GM19238 (cell line): Measurements from ENCODE around the gene CD70.
"Not testable (repeated sequence)": the region's sequence is repeated elsewhere in the genome, so short reads cannot be mapped to it uniquely, and the experiment has no call there.

Source experiments
- DNase-seq: peaks from one replicate; pipeline ENCODE4 v3.0.0; 2011; ENCODE audit warnings: low spot score; ENCODE audit not compliant: insufficient read length

The CD70 gene, protein sequence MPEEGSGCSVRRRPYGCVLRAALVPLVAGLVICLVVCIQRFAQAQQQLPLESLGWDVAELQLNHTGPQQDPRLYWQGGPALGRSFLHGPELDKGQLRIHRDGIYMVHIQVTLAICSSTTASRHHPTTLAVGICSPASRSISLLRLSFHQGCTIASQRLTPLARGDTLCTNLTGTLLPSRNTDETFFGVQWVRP

DNA sequence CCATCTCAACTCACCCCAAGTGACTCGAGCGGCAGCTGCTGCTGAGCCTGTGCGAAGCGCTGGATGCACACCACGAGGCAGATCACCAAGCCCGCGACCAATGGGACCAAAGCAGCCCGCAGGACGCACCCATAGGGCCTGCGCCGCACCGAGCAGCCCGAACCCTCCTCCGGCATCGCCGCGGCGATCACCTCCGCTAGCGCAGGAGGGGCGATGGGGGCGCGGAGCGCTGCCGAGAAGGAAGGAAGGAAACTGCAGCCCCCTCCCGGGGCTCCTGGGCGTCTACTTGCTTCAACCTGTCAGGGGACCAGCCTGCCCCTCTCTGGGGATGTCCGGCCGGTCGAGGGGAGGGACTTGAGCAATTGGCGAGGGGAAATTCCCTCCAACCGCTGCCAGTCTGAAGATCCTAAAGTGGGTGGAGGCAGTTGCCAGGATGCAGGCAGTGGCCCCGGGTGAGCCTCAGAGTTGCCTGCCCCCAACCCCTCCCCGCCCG, at the start of gene CD70:
CD70 (minus strand) TSS at position 324 of the 493 bp plus-strand sequence; CDS start at position 176, 148 bp downstream.
- DNase-seq: peak; percentile 55

DNA sequence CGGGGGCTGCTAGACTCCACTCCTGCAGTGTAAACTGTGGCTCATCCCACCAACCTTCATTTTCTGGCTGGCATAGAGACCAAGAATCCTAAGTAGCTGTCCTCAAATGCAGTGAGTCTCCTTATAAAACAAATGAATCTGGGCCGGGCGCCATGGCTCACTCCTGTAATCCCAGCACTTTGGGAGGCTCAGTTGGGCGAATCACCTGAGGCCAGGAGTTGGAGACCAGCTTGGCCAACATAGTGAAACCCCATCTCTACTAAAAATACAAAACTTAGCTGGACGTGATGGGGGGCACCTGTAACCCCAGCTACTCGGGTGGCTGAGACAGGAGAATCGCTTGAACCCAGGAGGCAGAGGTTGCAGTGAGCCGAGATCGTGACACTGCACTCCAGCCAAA, 49.4 kb upstream of the CD70 start:
- DNase-seq: not testable (repeated sequence)

DNA sequence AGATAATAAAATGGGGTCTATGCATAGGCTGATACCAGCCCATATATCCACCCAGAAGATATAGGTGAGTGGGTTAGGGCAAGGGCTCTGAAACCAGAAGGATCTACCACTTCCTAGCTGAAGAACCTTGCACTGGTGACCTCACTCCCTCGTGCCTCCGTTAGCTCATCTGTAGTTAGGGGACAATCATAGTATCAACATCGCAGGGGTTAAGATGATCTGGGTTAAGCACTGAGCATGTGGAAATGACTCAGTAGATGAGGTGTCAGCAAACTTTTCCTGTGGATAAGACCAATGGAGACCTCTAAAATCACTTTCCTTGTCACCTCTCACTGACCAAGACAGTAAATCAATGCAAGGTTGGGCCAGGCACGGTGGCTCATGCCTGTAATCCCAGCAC, 48.5 kb upstream of the CD70 start:
- DNase-seq: no peak

DNA sequence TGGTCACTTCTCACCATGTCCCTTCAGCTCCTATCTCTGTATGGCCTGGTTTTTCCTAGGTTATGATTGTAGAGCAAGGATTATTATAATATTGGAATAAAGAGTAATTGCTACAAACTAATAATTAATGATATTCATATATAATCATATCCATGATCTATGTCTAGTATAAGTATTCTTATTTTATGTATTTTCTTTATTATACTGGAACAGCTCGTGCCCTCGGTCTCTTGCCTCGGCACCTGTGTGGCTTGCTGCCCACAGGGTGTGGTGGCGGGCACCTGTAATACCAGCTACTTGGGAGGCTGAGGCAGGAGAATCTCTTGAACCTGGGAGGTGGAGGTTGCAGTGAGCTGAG, 42.5 kb upstream of the CD70 start:
- DNase-seq: not testable (repeated sequence)

DNA sequence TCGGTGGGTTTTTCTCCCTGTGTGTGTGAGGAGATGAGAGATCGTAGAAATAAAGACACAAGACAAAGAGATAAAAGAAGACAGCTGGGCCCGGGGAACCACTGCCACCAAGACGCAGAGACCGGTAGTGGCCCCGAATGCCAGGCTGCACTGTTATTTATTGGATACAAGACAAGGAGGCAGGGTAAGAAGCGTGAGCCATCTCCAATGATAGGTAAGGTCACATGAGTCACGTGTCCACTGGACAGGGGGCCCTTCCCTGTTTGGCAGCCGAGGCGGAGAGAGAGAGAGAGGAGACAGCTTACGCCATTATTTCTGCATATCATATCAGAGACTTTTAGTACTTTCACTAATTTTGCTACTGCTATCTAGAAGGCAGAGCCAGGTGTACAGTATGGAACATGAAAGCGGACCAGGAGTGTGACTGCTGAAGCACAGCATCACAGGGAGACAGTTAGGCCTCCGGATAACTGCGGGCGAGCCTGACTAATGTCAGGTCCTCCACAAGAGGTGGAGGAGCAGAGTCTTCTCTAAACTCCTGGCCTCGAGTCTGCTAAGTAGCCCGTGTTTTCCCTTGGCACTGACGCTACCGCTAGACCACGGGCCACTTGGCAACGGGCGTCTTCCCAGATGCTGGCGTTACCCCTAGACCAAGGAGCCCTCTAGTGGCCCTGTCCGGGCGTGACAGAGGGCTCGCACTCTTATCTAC, 42.0 kb upstream of the CD70 start:
- DNase-seq: not testable (repeated sequence)

DNA sequence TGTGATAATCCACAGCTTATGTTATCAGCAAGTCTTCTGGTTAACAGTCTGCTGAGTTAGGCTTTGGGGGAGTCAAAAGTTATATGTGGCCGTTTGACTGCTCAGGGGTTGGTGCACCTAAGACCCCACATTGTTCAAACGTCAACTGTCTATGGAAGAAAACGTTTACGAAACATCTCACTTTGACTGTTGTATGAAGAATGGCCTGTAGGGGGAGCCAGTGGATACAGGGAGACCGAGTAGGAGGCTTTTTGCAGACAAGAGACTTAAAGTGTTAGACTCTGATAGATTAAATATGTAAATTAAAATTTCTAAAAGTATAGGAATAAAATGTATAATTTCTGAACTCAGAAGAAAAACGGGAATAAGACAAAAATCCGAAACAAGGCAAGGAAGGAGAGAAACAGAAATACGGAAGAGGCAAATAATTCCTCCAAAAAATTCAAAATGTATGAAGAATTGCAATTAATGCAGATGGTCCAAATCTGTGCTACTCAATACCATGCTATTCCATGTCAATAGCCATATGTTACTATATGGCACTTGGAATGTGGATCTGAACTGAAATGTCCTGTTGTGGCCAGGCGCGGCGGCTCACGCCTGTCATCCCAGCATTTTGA, 41.2 kb upstream of the CD70 start:
- no peak for DNase-seq

DNA sequence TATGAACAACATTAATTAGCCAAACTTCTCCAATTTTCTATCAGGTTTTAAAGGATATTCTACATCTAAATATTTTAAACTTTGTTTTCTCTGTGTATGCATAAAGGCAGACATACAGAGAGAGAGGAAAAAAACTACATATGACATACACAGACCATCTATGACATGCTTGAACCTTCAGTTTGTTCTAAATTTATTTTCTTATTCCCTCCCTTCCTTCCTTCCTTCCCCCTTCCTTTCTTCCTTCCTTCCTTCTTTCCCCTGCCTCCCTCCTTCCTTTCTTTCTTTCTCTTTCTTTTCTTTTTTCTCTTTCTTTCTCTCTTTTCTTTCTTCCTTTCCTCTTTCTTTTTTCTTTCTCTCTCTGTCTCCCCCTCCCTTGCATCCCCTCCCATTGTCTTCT, 35.8 kb upstream of the CD70 start:
- DNase-seq: no peak

DNA sequence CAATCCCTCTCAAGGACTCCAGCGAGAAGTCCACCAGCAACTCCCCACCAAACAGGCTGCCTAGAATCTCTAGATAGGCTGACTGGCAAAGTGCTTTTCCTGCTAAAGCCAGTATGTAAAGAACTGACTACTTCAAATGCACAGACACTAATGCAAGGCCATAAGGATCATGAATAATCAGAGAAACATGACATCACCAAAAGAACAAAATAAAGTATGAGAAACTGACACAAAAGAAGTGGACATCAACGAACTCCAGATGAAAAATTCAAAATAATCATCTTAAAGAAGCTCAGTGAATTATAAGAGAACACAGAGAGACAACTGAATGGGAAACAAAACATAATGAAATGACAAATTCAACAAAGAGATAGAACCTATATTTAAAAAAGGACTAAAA, 26.4 kb upstream of the CD70 start:
- no peak for DNase-seq

DNA sequence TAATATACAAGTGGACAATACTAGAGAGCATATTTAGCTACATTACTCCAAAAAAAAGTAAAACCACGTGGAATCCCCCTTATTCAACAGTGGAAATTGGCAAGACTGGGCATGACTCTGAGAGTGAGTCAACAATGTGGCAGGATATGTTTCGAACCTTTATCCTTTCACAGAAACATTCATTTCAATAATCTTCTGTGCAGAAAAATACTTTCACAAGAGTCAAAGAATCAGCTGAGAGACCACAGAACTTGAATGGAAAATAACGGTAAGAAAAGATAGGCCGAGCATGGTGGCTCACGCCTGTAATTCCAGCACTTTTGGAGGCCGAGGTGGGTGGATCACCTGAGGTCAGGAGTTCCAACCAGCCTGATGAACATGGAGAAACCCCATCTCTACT, 25.1 kb upstream of the CD70 start:
- no peak for DNase-seq

DNA sequence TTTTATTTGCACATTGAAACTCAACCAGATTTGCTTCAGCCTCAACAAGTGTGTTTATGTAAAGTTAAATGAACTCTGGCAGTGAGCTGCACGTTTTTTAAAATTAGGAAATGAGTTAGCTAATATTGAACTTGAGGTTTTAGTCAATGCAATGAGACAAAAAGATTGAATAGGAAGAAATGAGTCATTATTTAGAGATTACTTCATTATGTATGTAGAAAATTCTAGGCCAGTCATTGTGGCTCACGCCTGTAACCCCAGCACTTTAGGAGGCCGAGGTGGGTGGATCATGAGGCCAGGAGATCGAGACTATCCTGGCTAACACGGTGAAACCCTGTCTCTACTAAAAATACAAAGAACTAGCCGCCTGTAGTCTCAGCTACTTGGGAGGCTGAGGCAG, 22.8 kb upstream of the CD70 start:
- no peak for DNase-seq

DNA sequence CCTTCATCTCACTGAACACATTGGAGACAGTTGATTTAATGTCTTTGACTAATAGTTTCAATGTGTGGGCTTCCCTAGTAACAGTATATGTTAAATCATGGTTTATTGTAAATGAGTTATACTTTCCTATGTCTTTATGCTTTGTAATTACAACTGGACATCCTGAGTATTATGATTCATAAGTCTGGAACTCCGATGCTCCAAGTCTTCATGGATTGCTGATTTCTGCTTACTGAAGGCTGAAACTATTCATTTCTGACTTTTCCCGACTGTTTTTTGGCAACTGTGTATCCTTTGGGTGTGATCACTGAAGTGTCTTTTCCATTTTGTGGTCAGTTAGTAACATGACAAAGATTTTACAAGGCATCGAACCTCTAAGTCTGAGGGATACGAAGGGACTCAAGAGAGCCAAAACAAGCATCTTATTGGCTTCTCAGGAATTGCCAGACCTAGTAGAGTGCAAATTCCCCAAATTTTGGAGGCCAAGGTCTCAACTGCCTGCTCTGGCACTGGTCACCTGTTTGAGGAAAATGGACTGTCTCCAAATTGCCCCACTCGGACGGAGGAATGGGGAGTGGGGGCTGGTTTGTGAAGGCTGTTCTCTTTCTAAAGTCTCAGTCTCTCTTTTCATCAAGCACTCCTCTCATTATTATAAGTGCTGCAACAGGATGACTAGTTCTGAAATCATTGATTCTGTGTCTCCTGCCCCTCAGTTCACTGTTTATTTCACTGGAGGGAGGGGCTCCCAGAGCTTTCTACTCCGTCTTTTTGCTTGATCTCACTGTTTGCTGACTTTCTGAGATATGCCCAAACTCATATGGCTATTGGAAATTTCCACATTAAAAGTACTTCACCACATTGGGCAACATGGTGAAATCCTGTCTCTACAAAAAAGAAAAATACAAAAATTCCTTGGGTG, 20.2 kb upstream of the CD70 start:
- no peak for DNase-seq

DNA sequence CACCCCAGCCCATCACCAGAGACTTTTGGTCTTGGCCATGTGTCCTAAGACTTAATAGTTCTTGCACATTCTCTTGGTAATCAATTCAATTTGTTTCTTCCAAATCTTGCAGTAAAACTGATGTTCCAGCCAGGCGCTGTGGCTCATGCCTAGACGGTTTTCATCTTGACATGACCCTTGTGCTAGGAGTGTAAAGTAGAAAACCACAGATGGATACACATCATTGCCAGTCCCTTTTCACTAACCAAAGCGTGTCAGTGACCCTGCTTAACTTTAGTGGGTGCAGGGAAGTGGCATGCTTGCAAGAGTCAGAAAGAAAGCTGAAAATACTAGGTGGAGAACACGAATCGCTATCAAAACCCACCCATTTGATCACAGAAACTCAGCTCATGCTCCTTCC, 18.0 kb upstream of the CD70 start:
- no peak for DNase-seq

DNA sequence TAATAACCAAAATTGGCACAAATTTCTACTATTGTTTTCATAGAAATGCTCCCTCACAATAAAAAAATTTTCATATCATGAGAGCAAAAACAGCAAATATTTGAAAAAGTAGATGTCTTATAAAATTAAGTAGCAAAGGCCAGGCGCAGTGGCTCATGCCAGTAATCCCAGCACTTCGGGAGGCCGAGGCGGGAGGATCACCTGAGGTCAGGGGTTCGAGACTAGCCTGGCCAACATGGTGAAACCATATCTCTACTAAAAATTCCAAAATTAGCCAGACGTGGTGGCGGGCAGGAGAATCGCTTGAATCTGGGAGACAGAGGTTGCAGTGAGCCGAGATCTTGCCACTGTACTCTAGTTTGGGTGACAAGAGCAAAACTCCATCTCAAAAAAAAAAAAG, 17.2 kb upstream of the CD70 start:
- DNase-seq: not testable (repeated sequence)

DNA sequence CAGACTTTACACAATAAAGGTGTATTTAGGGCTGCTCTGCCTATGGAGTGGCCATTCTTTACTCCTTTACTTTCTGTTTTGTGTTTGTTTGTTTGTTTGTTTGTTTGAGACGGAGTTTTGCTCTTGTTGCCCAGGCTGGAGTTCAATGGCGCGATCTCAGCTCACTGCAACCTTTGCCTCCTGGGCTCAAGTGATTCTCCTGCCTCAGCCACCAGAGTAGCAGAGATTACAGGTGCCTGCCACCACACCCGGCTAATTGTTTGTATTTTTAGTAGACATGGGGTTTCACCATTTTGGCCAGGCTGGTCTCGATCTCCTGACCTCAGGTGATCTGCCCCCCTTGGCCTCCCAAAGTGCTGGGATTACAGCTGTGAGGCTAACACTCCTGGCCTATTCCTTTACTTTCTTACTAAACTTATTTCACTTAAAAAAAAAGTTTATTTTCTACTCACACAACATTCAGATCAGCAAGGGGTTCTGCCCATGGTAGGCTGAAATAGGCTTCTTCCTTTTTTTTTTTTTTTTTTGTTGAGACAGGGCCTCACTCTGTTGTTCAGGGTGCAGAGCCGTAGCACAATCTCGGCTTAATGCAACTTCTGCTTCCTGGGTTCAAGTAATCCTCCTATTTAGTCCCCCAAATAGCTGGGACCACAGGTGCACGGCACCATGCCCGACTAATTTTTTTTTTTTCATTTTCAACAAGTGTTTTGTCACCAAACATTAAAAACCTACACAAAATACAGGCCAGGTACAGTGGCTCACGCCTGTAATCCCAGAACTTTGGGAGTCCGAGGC, 15.5 kb upstream of the CD70 start:
- DNase-seq: not testable (repeated sequence)

DNA sequence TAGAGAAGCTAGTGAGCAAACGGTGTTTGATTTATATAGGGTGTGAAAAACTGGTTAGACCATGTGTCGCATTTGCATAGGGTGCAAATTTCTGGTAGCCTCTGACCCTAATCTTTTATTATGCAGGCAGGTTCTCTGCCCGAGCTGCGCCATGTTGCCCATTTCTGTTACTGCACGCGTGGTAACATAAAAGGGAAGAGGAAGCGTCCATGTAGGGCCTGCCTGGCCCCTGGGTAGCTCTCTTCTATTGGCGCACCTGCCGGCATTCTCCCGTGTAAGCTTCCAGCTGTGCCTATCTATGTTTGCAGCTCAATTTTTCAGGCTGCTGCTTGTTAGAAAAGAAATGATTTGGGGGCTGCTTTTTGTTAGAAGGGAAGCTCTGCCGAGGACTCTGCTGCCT, 14.0 kb upstream of the CD70 start:
- DNase-seq: no peak

DNA sequence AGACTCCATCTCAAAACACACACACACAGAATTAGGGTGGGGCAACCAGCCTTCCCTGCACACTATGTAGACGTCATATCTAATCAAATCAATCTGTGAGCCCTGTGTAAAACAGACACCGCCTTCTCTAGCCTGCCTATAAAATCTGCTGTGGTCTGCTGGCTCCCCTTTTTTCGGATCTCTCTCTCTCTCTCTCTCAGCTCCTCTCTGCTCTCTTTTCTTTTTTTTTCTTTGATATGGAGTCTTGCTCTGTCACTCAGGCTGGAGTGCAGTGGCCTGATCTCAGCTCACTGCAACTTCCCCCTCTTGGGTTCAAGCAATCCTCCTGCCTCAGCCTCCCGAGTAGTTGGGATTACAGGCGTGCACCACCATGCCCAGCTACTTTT, 11.8 kb upstream of the CD70 start:
- no peak for DNase-seq

DNA sequence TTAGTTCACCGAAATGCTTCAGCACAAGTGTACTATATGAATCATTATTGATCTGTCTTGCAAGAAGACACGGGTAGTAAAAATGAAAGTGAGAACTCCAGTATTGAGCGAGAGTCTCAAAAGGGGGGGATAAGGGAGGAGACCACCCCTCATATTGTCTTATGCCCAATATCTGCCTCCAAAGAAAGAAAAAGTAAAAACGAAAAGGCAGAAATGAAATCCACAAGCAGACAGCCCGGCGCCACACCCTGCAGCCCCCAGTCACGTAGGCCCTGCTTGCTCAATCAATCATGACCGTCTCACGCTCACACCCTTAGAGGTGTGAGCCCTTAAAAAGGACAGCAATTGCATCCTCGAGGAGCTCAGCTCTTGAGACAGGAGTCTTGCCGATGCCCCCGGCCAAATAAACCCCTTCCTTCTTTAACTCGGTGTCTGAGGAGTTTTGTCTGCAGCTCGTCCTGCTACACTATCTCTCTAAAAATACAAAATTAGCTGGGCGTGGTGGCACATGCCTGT, 10.6 kb upstream of the CD70 start:
- DNase-seq: not testable (repeated sequence)

DNA sequence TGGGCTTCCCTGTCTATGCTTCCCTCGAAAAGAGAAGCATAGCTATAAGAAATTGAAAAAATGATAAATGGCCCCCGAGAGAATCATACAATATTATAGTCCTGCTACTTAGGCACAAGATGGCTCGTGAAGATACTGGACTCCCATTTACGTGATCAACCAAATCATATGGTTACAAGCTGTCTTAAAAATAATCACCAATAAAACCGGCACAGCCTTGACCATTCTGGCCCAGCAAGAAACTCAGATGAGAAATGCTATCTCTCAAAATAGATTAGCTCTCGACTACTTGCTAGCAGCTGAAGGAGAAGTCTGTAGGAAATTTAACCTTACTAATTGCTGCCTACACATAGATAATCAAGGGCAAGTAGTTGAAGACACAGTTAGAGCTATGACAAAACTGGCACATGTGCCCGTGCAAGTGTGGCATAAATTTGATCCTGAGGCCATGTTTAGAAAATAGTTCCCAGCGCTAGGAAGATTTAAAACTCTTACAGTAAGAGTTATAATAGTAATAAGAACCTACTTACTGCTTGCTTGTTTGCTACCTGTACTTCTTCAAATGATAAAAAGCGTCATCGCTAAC, 10.1 kb upstream of the CD70 start:
- not testable (repeated sequence) for DNase-seq

DNA sequence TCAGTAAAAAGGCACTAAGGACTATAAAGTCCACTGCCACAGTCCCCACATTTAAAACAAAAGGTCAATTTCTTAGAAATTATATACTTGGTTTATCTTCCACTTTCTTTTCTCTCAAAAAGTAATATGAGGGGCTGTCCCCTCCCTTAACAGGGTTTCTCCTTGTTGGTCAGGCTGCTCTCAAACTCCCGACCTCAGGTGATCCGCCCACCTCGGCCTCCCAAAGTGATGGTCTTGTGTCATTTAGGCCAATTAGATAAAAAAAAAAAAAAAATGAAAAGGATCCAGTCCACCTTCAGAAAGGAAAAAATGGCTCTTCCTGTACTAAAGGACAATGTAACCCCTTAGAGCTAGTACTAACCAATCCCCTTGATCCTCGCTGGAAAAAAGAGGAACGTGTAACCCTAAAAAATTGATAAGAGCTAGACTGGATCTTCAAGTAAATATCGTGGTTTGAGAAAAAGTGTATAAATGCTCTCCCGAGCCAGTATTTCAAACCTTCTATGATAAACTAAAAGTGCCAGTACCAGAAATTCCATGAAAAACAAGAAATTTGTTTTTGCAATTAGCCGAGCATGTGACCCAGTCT, 9.0 kb upstream of the CD70 start:
- DNase-seq: no peak
